ENCODE results near the gene EID1.

The EID1 gene

DNA sequence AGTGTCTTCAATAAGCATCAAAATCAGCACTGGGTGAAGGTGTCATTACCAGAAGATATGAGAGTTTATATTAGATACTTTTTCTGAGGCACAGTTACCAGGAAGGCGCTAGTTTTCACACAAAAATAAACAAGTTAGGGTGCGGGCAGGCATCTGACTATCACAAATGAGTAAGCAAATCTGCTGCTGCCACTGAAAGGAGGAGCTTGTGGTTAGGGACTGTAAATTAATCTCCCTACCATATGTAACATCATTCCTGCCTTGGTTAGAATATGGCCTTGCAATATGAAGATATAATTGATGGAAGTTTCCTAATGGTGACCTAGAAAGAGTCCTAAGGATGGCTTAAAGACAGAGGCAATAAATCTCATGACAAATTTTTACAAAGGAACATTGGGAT is 19.5 kb upstream of the EID1 start:
- DNase-seq, result no peak
- no peak overlapping the region for H2AFZ ChIP-seq (ENCODE audit: low read depth, low read length)
- no peak overlapping the region for H3K4me2 ChIP-seq (ENCODE audit: insufficient read depth, low read length)

GRCh38 chr15:48859426-48859825 is 18.5 kb upstream of the EID1 start:
- H3K4me2 ChIP-seq (ENCODE audit: insufficient read depth, low read length), result no peak overlapping the region
- no peak overlapping the region for H2AFZ ChIP-seq (ENCODE audit: low read depth, low read length)
- no peak overlapping the region for H3K9ac ChIP-seq (ENCODE audit: low read depth, low read length)
- H3K27ac ChIP-seq (ENCODE audit: low read length), result no peak overlapping the region
- ATAC-seq (ENCODE audit: insufficient read depth, low read depth) (no peak), DNase-seq (no peak)
- peaks cover 2% of the 10 kb centered on the region for H3K27me3 ChIP-seq (ENCODE audit: insufficient read depth, low read length, poor library complexity)
- no peaks in the 10 kb centered on the region for H3K79me2 ChIP-seq (ENCODE audit: insufficient read depth, low read length)
- no peaks in the 10 kb centered on the region for H3K9me3 ChIP-seq (ENCODE audit: insufficient read depth, low read length, severe bottlenecking)
- no peak overlapping the region for H3K4me3 ChIP-seq (ENCODE audit: low read depth in 1 of 2, low read length in 2 of 2)
- no peaks in the 10 kb centered on the region for H4K20me1 ChIP-seq (ENCODE audit: insufficient read depth, low read length)
- no peak for TF ChIP-seq EZH2 (IDR thresholded peaks at IDR 0.05; ENCODE audit: borderline replicate concordance, low read depth, low read length, severe bottlenecking)
- TF ChIP-seq, protein P1, sequence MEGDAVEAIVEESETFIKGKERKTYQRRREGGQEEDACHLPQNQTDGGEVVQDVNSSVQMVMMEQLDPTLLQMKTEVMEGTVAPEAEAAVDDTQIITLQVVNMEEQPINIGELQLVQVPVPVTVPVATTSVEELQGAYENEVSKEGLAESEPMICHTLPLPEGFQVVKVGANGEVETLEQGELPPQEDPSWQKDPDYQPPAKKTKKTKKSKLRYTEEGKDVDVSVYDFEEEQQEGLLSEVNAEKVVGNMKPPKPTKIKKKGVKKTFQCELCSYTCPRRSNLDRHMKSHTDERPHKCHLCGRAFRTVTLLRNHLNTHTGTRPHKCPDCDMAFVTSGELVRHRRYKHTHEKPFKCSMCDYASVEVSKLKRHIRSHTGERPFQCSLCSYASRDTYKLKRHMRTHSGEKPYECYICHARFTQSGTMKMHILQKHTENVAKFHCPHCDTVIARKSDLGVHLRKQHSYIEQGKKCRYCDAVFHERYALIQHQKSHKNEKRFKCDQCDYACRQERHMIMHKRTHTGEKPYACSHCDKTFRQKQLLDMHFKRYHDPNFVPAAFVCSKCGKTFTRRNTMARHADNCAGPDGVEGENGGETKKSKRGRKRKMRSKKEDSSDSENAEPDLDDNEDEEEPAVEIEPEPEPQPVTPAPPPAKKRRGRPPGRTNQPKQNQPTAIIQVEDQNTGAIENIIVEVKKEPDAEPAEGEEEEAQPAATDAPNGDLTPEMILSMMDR (IDR thresholded peaks at IDR 0.05; ENCODE audit: borderline replicate concordance, extremely low read depth, low read length, poor library complexity, severe bottlenecking), result no peak
- H3K36me3 ChIP-seq (ENCODE audit: insufficient read depth, low read length), result no peaks in the 10 kb centered on the region
- H3K4me1 ChIP-seq (ENCODE audit: insufficient read depth, low read length), result peaks cover 7% of the 10 kb centered on the region; the same call in 1 of the 2 replicates

More for the DNA sequence above, 19.5 kb upstream of the EID1 start:
- no peaks in the 10 kb centered on the region for H3K9me3 ChIP-seq (ENCODE audit: insufficient read depth, low read length, severe bottlenecking)
- no peaks in the 10 kb centered on the region for H4K20me1 ChIP-seq (ENCODE audit: insufficient read depth, low read length)
- no peak for ATAC-seq (ENCODE audit: insufficient read depth, low read depth)
- H3K9ac ChIP-seq (ENCODE audit: low read depth, low read length), result no peak overlapping the region
- peaks cover 7% of the 10 kb centered on the region; the same call in 1 of the 2 replicates for H3K4me1 ChIP-seq (ENCODE audit: insufficient read depth, low read length)
- no peaks in the 10 kb centered on the region for H3K79me2 ChIP-seq (ENCODE audit: insufficient read depth, low read length)
- no peak overlapping the region for H3K4me3 ChIP-seq (ENCODE audit: low read depth in 1 of 2, low read length in 2 of 2)
- H3K27me3 ChIP-seq (ENCODE audit: insufficient read depth, low read length, poor library complexity), result peaks cover 2% of the 10 kb centered on the region
- TF ChIP-seq EZH2 (IDR thresholded peaks at IDR 0.05; ENCODE audit: borderline replicate concordance, low read depth, low read length, severe bottlenecking), result no peak
- TF ChIP-seq, protein P1 (IDR thresholded peaks at IDR 0.05; ENCODE audit: borderline replicate concordance, extremely low read depth, low read length, poor library complexity, severe bottlenecking), result no peak
- H3K27ac ChIP-seq (ENCODE audit: low read length), result no peak overlapping the region
- H3K36me3 ChIP-seq (ENCODE audit: insufficient read depth, low read length), result no peaks in the 10 kb centered on the region

- peaks cover 7% of the 10 kb centered on the region; the same call in 1 of the 2 replicates for H3K4me1 ChIP-seq (ENCODE audit: insufficient read depth, low read length)
- peak; percentile 77; the same call in 2 of the 3 replicates for ATAC-seq (ENCODE audit: insufficient read depth, low read depth)
- H3K4me2 ChIP-seq (ENCODE audit: insufficient read depth, low read length), result no peak overlapping the region
- H3K79me2 ChIP-seq (ENCODE audit: insufficient read depth, low read length), result no peaks in the 10 kb centered on the region
- H4K20me1 ChIP-seq (ENCODE audit: insufficient read depth, low read length), result no peaks in the 10 kb centered on the region
- H3K36me3 ChIP-seq (ENCODE audit: insufficient read depth, low read length), result no peaks in the 10 kb centered on the region
- no peak overlapping the region for H3K27ac ChIP-seq (ENCODE audit: low read length)
- no peaks in the 10 kb centered on the region for H3K9me3 ChIP-seq (ENCODE audit: insufficient read depth, low read length, severe bottlenecking)
- no peak overlapping the region for H3K4me3 ChIP-seq (ENCODE audit: low read depth in 1 of 2, low read length in 2 of 2)
- no peak for TF ChIP-seq EZH2 (IDR thresholded peaks at IDR 0.05; ENCODE audit: borderline replicate concordance, low read depth, low read length, severe bottlenecking)
- TF ChIP-seq, protein P1 (IDR thresholded peaks at IDR 0.05; ENCODE audit: borderline replicate concordance, extremely low read depth, low read length, poor library complexity, severe bottlenecking), result peak; percentile 77
- peak; percentile 50 for DNase-seq
- H3K9ac ChIP-seq (ENCODE audit: low read depth, low read length), result no peak overlapping the region
- no peaks in the 10 kb centered on the region for H3K27me3 ChIP-seq (ENCODE audit: insufficient read depth, low read length, poor library complexity)
- H2AFZ ChIP-seq (ENCODE audit: low read depth, low read length), result peak overlapping the region; percentile 71; the same call in 1 of the 2 replicates
Observed at GRCh38 chr15:48861813-48862431, 16.0 kb upstream of the EID1 start.

Measured in DND-41 (cell line).